T-helper 1 cell treated with Interleukin-12 subunit alpha and Interleukin-12 subunit beta and Interleukin-4 antibody, amounts not matched to agents 30 ng/mL and 1 ng/mL, for 36 hours (primary cell): ENCODE measurements around the gene ABCD3. TPM values are rescaled to one million over a fixed set of nuclear protein-coding genes. Genes with fewer than 3 reads are reported as not detected.
"Not testable (repeated sequence)": the region's sequence is repeated elsewhere in the genome, so short reads cannot be mapped to it uniquely, and the experiment has no call there.

Source experiments
- intact Hi-C: fragments of 100-400 bp; cut with micrococcal nuclease; formaldehyde crosslinking; loops from one replicate; pipeline ENCODE4 v1.15.1; 2024
- total RNA-seq: library from RNA; stranded (reverse); gene quantifications from 2 replicates; pipeline ENCODE4 v1.2.3, GENCODE V29; 2022

ABCD3 gene
- total RNA-seq, 1 donor from 2014 or later: 23.6 TPM

GRCh38 chr1:94411237-94411636 is 7.0 kb upstream of the ABCD3 start:
- intact Hi-C loops: no loop called here

DNA sequence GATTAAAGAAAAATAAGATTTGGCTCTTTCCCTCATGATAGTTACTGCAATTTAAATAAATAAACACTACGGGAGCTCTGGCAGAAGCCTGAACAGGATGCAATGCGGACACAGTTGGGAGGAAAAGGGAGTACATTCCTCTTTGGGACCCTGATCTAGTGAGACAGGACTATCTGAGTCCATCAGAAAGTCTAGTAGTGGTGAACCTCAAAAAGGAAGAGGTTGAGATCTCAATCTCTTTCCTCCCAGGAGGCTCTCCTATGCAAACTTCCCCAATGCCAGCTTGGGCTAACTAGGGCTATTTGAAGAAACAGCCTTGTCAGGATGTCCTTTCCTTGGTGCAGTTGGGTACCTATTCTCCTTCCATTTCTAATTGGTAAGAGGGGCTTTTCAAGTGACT is 4.9 kb upstream of the ABCD3 start:
- intact Hi-C loops: no loop called here

GRCh38 chr1:94416901-94417727 is 1.1 kb upstream of the ABCD3 start:
- intact Hi-C loops: loop anchor here (5.0 kb wide), 4 partner anchors 125 to 1070 kb away; partner anchors contain the start of genes DR1, F3 and RWDD3

- intact Hi-C loops: loop anchor here (5.0 kb wide), 4 partner anchors 125 to 1070 kb away; partner anchors contain the start of genes DR1, F3 and RWDD3
Observed at GRCh38 chr1:94417728-94417977, 536 bp upstream of the ABCD3 start.

GRCh38 chr1:94418664-94419655 is 771 bp downstream of the ABCD3 start:
- intact Hi-C loops: loop anchor here (1.0 to 5.0 kb wide), 13 partner anchors 34 to 1238 kb away; partner anchors contain the start of genes ALG14, ARHGAP29, CCDC18 and DNTTIP2

DNA sequence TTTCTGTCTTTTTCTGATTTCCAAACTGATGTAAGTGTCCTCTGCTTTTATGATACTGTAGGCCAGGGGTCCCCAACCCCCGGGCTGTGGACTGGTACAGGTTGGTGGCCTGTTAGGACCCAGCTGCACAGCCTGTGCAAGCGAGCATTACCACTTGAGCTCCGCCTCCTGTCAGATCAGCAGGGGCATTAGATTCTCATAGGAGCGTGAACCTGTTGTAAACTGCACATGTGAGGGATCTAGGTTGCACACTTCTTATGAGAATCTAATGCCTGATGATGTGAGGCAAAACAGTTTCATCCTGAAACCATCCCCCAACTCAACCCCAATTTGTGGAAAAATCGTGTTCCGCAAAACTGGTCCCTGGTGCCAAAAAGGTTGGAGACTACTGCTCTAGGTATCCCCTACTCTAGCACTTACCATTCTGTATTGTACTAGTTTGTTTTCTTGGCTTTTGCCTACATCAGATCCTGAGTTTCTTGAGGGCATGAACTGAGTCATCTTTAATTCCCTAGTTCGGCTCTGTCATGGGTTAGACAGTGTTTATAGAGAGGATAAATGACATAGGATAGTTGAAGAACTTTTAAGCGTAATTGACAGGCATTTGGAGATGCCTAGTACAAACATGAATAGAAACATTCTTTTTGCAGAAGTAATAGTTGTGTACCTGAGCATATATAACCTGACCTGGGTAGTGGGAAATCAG is 4.1 kb downstream of the ABCD3 start:
- intact Hi-C loops: no loop called here

GRCh38 chr1:94425821-94426484 is 7.8 kb downstream of the ABCD3 start:
- intact Hi-C loops: no loop called here

- intact Hi-C loops: not testable (repeated sequence)
Observed at GRCh38 chr1:94426485-94426870, 8.3 kb downstream of the ABCD3 start.

DNA sequence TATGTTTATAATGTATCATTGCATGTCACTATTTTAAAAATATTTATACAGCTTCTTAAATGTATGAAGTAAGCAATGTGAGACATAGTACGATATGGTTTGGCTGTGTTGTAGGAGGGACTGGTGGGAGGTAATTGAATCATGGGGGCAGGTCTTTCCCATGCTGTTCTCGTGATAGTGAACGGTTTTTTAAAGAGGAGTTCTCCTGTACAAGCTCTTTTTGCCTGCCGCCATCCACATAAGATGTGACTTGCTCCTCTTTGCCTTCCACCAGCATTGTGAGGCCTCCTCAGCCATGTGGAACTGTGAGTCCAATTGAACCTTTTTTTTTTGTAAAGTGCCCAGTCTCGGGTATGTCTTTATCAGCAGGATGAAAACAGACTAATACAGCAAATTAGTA is 10.3 kb downstream of the ABCD3 start:
- intact Hi-C loops: no loop called here

- intact Hi-C loops: not testable (repeated sequence)
Observed at GRCh38 chr1:94428927-94429528, 10.8 kb downstream of the ABCD3 start.

DNA sequence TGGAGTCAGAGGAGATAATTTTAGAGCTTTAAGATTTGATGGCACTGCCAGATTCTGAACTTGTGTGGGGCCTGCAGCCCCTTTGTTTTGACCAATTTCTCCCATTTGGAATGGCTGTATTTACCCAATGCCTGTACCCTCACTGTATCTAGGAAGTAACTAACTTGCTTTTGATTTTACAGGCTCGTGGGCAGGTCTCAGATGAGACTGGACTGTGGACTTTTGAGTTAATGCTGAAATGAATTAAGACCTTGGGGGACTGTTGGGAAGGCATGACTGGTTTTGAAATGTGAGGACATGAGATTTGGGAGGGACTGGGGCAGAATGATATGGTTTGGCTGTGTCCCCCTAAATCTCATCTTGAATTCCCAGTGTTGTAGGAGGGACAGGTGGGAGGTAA is 11.9 kb downstream of the ABCD3 start:
- intact Hi-C loops: not testable (repeated sequence)

GRCh38 chr1:94433866-94434265 is 15.7 kb downstream of the ABCD3 start:
- intact Hi-C loops: no loop called here

GRCh38 chr1:94434365-94435045 is 16.3 kb downstream of the ABCD3 start:
- intact Hi-C loops: no loop called here

DNA sequence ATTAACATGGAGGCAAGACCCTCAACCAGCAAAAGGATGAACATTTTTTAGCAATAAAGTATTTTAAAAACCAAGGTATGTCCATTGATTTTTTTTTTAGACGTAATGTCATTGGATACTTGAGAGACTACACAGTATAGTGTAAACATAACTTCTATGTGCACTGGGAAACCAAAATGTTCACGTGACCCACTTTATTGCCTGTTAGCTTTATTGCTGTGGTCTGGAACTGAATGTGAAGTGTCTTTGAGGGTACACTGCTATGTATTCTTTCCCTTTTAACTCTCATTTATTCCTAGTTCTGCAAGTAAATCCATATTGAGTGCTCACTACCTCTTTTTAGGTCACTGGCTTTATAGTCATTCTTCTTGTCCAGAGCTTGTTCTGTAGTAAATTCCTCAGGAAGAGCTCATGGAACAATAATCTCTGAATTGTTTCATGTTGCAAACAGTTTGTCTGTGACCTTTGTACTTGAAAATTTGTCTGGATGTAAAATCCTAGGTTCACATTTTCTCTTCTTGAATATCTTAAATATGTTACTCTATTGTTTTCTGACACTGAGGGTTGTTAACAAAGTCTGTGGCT is 20.6 kb downstream of the ABCD3 start:
- intact Hi-C loops: no loop called here

- intact Hi-C loops: no loop called here
Observed at GRCh38 chr1:94440088-94440487, 21.9 kb downstream of the ABCD3 start.

DNA sequence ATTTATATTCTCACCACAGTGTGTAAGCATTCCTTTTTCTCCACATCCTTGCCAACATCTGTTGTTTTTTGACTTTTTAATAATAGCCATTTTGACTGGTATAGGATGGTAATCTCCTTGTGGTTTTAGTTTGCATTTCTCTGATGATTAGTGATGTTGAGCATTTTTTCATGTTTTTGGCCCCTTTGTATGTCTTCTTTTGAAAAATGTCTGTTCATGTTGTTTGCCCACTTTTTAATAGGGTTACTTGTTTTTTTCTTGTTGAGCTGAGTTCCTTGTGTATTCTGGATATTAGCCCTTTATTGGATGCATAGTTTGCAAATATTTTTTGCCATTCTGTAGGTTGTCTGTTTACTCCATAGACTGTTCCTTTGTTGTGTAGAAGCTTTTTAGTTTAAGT is 24.9 kb downstream of the ABCD3 start:
- intact Hi-C loops: not testable (repeated sequence)

- intact Hi-C loops: not testable (repeated sequence)
Observed at GRCh38 chr1:94444819-94445218, 26.6 kb downstream of the ABCD3 start.

DNA sequence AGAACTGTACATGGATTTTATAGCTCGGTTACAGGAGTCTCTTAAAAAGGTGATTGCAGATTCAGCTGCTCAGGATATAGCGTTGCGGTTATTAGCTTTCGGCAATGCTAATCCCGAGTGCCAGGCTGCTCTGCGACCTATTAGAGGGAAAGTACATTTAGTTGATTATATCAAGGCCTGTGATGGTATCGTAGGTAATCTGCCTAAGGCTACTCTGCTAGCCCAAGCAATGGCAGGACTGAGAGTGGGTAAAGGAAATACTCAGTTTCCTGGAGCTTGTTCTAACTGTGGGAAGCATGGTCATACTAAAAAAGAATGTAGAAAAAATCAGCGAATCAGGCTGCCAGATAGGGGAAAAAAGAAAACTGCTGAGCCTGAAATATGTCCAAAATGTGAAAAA is 27.5 kb downstream of the ABCD3 start:
- intact Hi-C loops: not testable (repeated sequence)

GRCh38 chr1:94446177-94446576 is 28.0 kb downstream of the ABCD3 start:
- intact Hi-C loops: not testable (repeated sequence)

DNA sequence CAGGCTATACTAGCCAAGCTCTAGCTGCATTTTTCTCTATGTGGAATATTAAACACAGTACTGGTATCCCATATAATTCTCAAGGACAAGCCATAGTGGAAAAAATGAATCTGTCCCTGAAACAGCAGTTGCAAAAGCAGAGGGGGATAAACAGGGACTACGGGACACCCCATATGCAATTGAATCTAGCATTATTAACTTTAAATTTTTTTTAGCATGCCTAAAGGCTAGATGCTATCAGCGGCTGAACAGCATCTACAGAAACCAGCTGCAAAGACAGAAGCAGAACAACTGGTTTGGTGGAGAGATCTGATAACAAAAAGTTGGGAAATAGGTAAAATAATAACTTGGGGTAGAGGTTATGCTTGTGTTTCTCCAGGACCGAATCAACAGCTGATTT is 30.6 kb downstream of the ABCD3 start:
- intact Hi-C loops: not testable (repeated sequence)
